NK-92 treated with Interleukin-12 subunit alpha and Interleukin-12 subunit beta, amount 100 ng/mL, for 24 hours (cell line): ENCODE measurements around the gene GPR33.
"Not testable (repeated sequence)": the region's sequence is repeated elsewhere in the genome, so short reads cannot be mapped to it uniquely, and the experiment has no call there.

Experiments
- DNase-seq: peaks from one replicate; lab custom pipeline; 2025; lab: John Stamatoyannopoulos, UW

Gene GPR33

DNA sequence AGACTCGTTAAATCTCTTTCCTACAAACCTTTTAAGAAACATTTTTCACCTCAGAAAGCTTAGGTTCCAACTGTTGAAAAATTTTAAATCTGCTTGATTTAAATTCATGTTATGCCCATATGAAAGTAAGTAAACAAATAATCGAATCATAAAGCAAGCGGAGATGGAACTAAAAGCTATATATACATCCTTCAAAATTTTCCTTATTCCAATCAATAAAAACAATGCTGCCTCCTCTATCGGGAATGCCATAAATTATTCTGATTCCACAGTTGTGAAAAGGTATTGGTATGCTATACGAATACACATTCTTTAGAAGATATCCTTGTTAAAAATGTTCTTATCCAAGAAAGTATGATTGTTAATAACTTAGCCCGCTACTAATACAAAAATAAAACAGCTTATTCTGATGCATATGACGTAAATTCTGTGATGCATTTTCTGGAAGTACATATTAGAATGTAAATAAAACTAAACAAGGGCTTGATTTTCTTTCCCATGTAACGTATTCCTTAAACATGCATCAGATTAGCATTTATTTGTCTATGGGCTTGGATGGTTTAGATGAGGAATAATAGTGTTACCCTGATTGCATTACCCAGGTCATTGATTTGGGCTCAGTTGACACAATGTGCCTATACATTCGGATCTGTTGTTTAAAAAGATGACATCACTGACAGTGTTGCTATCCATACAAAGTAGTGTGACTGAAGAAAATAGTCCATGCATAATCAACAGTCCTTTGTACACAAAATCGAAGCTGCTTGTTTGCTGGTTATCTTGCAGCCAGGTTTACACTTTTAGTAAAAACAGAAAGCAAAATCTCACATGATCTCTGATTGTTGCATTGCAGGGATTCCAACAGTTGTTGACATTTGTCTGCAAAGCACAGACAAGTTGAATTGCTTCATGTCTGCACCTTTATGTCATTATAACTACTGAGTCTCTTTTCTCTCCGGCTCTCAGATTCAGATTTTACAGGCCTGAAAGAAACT is 29.9 kb downstream of the GPR33 start:
- no peak for DNase-seq

- DNase-seq, result peak; percentile 81
Observed at GRCh38 chr14:31456841-31457664, 30.8 kb downstream of the GPR33 start, which contains the start of gene DTD2. DTD2 (minus strand) TSS chr14:31457506; CDS start chr14:31457393, 113 bp downstream.

DNA sequence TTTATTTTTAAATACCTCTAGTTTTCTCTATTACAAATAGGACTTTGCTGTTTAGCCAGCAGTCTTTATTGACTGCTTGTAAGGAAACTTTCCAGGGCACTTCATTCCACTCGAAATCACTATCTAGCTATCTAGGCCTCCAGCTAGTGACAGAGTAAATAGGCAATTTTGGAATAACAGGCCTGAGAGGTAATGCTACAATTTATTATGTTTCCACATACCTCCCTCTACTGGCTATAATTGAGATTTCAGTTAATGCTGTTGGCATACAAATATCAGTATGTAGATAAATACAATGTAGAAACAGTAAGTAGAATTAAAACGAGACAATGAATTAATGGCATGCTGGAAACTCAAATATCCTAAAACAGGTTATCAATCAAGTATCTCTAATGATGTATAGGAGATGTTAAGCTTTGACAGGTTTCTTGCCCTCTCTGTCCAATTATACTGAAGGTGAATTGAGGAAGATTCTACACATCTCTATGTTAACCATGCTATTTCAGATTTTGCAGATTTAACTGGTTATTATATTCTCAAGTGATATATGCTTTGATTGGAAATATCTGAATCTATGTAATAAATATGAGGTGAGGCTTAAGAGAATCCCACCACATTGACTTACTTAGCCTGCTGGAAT is 37.7 kb downstream of the GPR33 start:
- no peak for DNase-seq

- DNase-seq, result no peak
Observed at GRCh38 chr14:31449136-31449535, 38.7 kb downstream of the GPR33 start.

DNA sequence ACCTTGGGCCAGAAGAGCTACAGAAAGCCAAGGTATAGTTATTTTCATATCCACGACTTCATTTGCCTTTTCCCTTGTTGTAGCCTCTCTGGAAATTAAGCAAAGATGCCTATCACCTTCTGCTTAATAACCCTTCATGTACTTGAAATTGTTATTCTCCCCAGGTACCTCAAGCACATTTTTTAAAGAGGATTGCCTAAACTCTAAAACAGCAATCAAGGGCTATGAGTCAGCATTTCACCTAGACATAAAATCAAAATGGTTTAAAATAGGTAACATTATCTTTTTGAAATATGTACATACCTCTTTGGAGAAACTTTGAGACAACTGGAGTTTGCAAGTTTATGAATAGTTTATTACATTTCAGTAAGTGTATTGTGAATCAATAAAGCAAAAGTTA is 42.1 kb downstream of the GPR33 start:
- no peak for DNase-seq

- no peak for DNase-seq
Observed at GRCh38 chr14:31442284-31442683, 45.6 kb downstream of the GPR33 start.

GRCh38 chr14:31441273-31442111 is 46.3 kb downstream of the GPR33 start:
- DNase-seq, result no peak

DNA sequence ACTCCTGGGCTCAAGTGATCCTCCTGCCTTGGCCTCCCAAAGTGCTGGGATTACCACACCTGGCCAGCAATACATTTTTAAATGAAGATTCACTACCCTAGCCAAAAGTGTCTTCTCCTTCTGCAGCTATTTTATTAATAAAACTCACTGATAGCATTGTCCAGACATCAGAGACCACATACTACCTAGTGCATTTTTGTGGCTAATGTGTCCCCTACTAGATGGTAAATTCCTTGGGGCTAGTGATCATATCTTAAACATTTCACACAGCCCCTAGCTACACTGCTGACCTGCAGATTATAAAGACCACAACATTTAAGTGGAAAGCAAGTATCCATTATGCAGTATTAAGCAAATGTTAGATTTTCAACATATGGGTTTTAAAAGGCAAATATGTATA is 47.6 kb downstream of the GPR33 start:
- DNase-seq, result no peak

DNA sequence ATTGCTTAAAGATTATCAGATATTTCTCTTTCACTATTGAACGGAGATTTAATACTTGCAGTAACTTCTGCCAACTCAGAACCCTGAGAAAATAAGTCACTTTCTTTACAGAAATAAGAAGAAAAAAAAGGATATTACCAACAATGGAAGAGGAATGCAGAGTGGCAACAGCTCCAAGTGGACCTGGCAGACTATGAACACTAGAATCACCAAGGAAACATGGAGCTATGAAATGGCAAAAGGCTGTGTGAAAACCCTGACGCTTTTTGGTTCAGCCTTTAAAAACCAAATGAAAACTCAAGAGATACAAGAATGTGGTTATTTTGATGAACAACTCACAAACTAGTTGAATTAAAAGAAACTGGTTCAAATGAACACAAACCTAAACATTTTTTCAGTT is 48.3 kb downstream of the GPR33 start:
- DNase-seq, result no peak

DNA sequence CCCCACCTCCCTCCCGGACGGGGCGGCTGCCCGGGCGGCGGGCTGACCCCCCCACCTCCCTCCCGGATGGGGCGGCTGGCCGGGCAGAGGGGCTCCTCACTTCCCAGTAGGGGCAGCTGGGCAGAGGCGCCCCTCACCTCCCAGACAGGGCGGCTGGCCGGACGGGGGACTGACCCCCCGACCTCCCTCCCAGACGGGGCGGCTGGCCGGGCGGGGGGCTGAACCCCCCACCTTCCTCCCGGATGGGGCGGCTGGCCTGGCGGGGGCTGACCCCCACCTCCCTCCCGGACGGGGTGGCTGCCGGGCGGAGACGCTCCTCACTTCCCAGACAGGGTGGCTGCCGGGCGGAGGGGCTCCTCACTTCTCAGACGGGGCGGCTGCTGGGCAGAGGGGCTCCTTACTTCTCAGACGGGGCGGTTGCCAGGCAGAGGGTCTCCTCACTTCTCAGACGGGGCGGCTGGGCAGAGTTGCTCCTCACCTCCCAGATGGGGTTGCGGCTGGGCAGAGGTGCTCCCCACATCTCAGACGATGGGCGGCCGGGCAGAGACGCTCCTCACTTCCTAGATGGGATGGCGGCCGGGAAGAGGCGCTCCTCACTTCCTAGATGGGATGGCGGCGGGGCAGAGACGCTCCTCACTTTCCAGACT is 50.7 kb downstream of the GPR33 start:
- not testable (repeated sequence) for DNase-seq

DNA sequence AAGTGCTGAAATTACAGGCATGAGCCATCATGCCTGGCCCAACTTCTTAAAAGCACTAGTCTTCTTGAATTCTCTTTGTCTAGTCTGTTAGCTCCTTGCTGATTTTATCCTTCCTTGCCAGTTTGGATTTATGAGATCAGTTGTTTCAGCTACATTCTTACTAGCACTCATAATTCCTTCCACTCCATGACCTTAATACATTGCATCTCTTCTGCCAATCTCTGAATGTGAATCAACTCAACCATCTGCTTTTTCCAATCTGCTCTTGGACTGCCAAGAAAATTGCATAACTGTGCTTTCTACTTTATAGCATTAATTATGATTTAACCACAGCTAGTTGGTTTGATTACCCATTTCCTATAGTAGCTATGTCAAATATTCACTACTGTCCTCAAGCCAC is 52.6 kb downstream of the GPR33 start:
- DNase-seq, result no peak
